ENCODE measurements around the gene CYP17A1. TPM values are rescaled to one million over a fixed set of nuclear protein-coding genes. Genes with fewer than 3 reads are reported as not detected.

The CYP17A1 gene
- total RNA-seq (2014; rRNA removed; shearing (Covaris generic)), result not detected in 2 replicates
- not detected in 2 replicates for polyA plus RNA-seq (2016; fragmentation: Nextera tagmentation; extraction: Ambion mirVana)
- long read RNA-seq, result 0 reads

- Histone ChIP-seq H3F3A (replicated peaks; ENCODE audit: low read depth) (no peaks in the 10 kb centered on the region), H3K79me2 (replicated peaks; ENCODE audit: insufficient read depth) (no peaks in the 10 kb centered on the region), H3K27ac (ENCODE audit: low read depth) (no peak within 1 kb of the TSS), H3K4me1 (ENCODE audit: insufficient read depth) (no peaks in the 10 kb centered on the region), H4K20me1 (replicated peaks; ENCODE audit: insufficient read depth) (no peaks in the 10 kb centered on the region), H3K4me3 (no peak within 1 kb of the TSS), H3K27me3 (ENCODE audit: insufficient read depth) (no peaks in the 10 kb centered on the region), H3K4me2 (no peak within 1 kb of the TSS), H3K36me3 (ENCODE audit: insufficient read depth) (no peaks in the 10 kb centered on the region), H3K9me2 (ENCODE audit: insufficient read depth) (no peaks in the 10 kb centered on the region), H2AFZ (no peak within 1 kb of the TSS)
- H3K27ac Mint-ChIP-seq, result no peak within 1 kb of the TSS
- H3K9me3 Mint-ChIP-seq, result peaks cover 17% of the 10 kb centered on the region
- no peak for TF ChIP-seq CREB1 (CRISPR knock-in tag; IDR thresholded peaks at IDR 0.05; ENCODE audit: low read depth)
- no peak for TF ChIP-seq JUNB (IDR thresholded peaks at IDR 0.05; ENCODE audit: unreplicated experiment)
- no peak for TF ChIP-seq REST (IDR thresholded peaks at IDR 0.05; ENCODE audit: unreplicated experiment)
- TF ChIP-seq ETS1 (IDR thresholded peaks at IDR 0.05), result no peak
- no peak for TF ChIP-seq ZNF331 (CRISPR knock-in tag; IDR thresholded peaks at IDR 0.05; ENCODE audit: low read depth)
- TF ChIP-seq ZNF462 (CRISPR knock-in tag; IDR thresholded peaks at IDR 0.05), result no peak
- no peak for TF ChIP-seq EZH2 (IDR thresholded peaks at IDR 0.05; ENCODE audit: low read depth, unreplicated experiment)
- no peak for TF ChIP-seq CTCF (conservative IDR thresholded peaks at IDR 0.05; ENCODE audit: low read depth in 2 of 2)
- no peak for TF ChIP-seq ZNF114 (CRISPR knock-in tag; IDR thresholded peaks at IDR 0.05)
- TF ChIP-seq POLR2AphosphoS5 (IDR thresholded peaks at IDR 0.05; ENCODE audit: low read depth), result no peak
- TF ChIP-seq STAT1 (IDR thresholded peaks at IDR 0.05; ENCODE audit: unreplicated experiment), result no peak
- no peak for TF ChIP-seq EZH2phosphoT487 (IDR thresholded peaks at IDR 0.05; ENCODE audit: unreplicated experiment)
- no peak for TF ChIP-seq NANOG (IDR thresholded peaks at IDR 0.05; ENCODE audit: borderline replicate concordance)
- ATAC-seq (no peak), DNase-seq (ENCODE audit: low spot score) (no peak)
- peaks cover 10% of the 10 kb centered on the region for H3K27me3 Mint-ChIP-seq (ENCODE audit: insufficient read depth, low read depth, poor library complexity)
- no peaks in the 10 kb centered on the region for H3K36me3 Mint-ChIP-seq (ENCODE audit: low read depth)
- H3K4me1 Mint-ChIP-seq, result no peaks in the 10 kb centered on the region; the same call in 1 of the 3 replicates
- H3K4me3 Mint-ChIP-seq, result no peak within 1 kb of the TSS
Measured at GRCh38 chr10:102837230-102837721, at the start of gene CYP17A1. CYP17A1 (minus strand) TSS chr10:102837413; CDS start chr10:102837361, 52 bp downstream.
